GM23248 (cell line): ENCODE measurements around the gene TMEM161B.

ENCODE experiments used
- EZH2 ChIP-seq: fragments of 200-600 bp; sonication (generic); IDR thresholded peaks from 2 replicates; pipeline ENCODE4 v1.6.1; 2018; ENCODE audit warnings: antibody characterized with exemption, mild to moderate bottlenecking; ENCODE audit not compliant: insufficient read depth, poor library complexity, severe bottlenecking
- EZH2phosphoT487 ChIP-seq: fragments of 200-600 bp; sonication (generic); IDR thresholded peaks from 2 replicates; pipeline ENCODE4 v1.6.1; 2018; ENCODE audit warnings: antibody characterized with exemption, moderate library complexity, mild to moderate bottlenecking, low read depth; ENCODE audit not compliant: insufficient read depth

DNA sequence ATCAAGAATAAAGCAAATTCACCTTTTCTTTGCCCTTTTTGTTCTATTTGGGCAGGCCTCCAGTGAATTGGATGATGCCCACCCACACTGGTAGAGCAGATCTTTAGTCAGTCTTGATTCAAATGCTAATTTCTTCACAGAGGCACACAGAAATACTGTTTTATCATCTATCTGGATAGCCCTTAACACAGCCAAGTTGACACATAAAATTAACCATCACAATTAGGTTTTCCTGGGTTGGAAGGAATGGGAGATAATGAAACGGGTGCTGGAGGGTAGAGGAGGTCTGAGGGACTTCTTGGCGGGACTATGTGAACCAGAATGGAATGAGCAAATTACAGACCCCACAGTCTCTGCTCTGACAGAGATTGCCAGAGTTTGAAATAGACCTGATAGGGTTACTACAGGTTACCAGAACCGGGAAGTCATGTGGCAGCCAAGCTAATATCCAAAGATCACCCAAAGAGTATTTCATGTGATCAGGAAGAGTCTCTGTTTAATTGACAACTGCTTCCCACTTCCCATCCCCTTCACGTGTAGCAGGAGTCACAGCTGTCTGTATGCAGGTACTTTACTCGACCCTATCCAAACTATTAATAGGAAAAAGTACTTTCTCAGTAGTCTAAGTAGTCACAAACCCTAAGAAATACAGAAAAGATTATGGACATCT is 20.0 kb upstream of the TMEM161B start:
- no peak for TF ChIP-seq EZH2
- TF ChIP-seq EZH2phosphoT487, result no peak
